SK-N-DZ (cell line): ENCODE results near the gene SHBG.
"Not testable (repeated sequence)": the region's sequence is repeated elsewhere in the genome, so short reads cannot be mapped to it uniquely, and the experiment has no call there.

ENCODE experiments used
- DNase-seq: peaks from one replicate; pipeline ENCODE4 v3.0.0-alpha.2; 2015; ENCODE audit warnings: low spot score

Gene SHBG

GRCh38 chr17:7611635-7612293 lies 18.2 kb upstream of the SHBG start:
- no peak for DNase-seq

- no peak for DNase-seq
These were observed 17.7 kb upstream of the SHBG start for GRCh38 chr17:7612294-7612640.

GRCh38 chr17:7613769-7614424 lies 16.0 kb upstream of the SHBG start:
- no peak for DNase-seq

- peak; percentile 100 for DNase-seq
These were observed 15.3 kb upstream of the SHBG start, which contains the start of gene FXR2 for GRCh38 chr17:7614425-7615264. FXR2 (minus strand) TSS chr17:7614897; CDS start chr17:7614532, 365 bp downstream.

DNA sequence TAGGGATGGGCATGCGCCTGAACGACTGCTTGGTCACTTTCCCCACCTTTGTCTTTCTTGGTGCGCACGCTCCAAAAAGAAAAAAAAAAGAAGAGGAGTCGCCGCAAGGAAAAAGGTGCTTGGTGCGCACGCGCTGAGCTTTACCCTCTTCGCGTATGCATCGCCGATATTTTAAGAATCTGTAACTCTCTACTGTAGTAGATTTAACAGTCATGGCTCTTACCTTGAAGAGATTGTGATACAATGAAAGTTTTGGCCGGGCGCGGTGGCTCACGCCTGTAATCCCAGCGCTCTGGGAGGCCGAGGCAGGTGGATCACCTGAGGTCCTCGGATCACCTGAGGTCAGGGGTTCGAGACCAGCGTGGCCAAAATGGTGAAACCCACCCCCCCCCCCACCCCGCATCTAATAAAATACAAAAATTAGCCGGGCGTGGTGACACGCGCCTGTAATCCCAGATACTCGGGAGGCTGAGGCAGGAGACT lies 14.6 kb upstream of the SHBG start:
- no peak for DNase-seq

- DNase-seq = no peak
These were observed 11.3 kb upstream of the SHBG start for GRCh38 chr17:7618608-7619007.

- DNase-seq = no peak
These were observed 9.1 kb upstream of the SHBG start for GRCh38 chr17:7620835-7621234.

DNA sequence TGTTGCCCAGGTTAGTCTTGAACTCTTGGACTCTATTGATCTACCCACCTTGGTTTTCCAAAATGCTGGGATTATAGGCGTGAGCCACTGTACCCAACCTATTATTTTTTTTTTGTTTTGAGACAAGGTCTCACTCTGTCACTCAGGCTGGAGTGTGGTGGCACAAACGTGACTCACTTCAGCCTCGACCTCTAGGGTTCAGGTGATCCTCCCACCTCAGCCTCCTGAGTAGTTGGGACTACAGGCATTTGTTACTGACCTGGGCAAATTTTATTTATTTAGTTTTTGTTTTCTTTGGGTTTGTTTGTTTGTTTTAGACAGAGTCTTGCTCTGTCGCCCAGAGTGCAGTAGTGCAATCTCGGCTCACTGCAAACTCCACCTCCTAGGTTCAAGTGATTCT lies 6.3 kb upstream of the SHBG start:
- no peak for DNase-seq

DNA sequence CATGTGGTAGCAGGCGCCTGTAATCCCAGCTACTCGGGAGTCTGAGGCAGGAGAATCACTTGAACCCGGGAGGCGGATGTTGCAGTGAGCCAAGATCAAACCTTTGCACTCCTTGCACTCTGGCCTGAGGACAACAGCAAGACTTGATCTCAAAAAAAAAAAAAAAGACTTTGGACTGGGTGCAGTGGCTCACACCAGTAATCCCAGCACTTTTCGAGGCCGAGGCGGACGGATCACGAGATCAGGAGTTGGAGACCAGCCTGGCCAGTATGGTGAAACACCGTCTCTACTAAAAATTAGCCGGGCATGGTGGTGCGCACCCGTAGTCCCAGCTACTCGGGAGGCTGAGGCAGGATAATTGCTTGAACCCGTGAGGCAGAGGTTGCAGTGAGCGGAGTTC lies 4.2 kb upstream of the SHBG start:
- not testable (repeated sequence) for DNase-seq

- DNase-seq = no peak
These were observed 3.6 kb upstream of the SHBG start for GRCh38 chr17:7626307-7626706.

DNA sequence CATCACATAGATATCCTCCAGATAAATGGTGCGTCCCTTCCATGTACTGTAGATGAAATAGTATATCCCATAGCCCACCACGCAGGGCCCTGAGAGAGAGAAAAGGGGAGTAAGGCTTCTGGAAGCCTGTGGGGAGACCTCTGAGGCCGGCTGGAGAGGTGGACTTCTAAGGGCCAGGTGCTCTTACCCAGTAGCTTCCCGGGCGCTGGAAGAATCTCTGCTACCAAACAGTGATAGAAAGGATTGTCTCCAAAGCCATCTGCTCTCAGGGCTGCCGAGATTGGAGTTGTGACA lies 3.0 kb upstream of the SHBG start:
- DNase-seq = no peak

GRCh38 chr17:7627250-7628121 lies 2.4 kb upstream of the SHBG start, which contains the start of gene SAT2:
SAT2 (minus strand) TSS chr17:7627821; CDS start chr17:7627635, 186 bp downstream.
- DNase-seq = peak; percentile 92

GRCh38 chr17:7631398-7632380 lies 1.8 kb downstream of the SHBG start:
- DNase-seq = no peak

DNA sequence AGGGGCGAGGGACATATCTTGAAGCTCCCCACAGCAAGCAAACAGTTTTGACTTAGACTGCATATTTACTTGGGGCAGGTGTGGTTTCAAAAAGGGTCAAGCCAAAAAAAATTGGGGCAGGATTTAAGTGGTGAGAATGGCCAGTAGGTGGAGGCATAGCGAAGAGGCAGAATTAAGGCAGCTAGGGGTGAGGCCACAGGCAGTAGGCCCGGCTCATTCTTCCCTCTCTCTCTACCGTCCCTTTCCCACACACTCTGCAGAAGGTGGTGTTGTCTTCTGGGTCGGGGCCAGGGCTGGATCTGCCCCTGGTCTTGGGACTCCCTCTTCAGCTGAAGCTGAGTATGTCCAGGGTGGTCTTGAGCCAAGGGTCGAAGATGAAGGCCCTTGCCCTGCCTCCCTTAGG lies 2.6 kb downstream of the SHBG start:
- DNase-seq = peak; percentile 61

DNA sequence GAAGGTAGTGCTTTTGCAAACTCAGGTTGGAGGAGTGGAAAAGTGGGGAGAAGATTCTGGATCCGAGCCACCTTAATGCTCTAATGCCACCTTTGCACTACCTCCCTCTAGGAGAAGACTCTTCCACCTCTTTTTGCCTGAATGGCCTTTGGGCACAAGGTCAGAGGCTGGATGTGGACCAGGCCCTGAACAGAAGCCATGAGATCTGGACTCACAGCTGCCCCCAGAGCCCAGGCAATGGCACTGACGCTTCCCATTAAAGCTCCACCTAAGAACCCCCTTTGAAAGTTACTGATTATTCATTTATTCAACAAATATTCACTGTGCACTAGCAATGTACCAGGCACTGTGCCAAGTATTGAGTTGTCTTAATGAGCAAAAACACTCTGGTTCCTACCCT lies 3.2 kb downstream of the SHBG start:
- DNase-seq = no peak

DNA sequence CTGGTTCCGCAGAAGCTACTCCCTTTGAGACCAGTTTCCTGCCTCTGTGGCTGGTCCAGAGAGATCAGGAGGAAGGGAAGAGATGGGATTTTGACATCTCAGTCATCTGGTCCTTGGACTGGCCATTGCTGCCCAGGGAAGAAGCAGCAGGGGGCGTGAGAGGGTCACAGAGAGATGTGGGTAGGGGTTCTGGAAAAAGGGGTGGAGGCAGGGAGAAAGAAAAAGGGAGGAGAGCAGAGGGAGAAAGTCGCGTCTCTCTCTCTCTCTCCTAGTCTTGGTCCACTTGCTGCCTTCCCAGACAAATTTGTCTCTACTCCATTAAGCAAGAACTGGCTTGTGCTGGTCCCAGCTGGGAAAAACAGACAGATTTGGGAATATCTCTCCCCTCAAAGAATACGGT lies 4.4 kb downstream of the SHBG start:
- peak; percentile 83 for DNase-seq

- DNase-seq = no peak
These were observed 6.2 kb downstream of the SHBG start for GRCh38 chr17:7636163-7636562.

- no peak for DNase-seq
These were observed 10.8 kb downstream of the SHBG start for GRCh38 chr17:7640783-7641182.

DNA sequence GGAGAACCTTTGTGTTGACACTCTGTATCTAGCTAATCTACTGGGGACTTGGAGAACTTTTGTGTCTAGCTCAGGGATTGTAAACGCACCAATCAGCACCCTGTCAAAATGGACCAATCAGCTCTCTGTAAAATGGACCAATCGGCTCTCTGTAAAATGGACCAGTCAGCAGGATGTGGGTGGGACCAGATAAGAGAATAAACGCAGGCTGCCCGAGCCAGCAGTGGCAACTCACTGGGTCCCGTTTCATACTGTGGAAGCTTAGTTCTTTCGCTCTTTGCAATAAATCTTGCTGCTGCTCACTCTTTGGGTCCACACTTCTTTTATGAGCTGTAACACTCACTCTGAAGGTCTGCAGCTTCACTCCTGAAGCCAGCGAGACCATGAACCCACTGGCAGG lies 11.7 kb downstream of the SHBG start:
- not testable (repeated sequence) for DNase-seq

- no peak for DNase-seq
These were observed 14.8 kb downstream of the SHBG start for GRCh38 chr17:7644775-7645174.
